HCT116 (cell line): ENCODE measurements around the gene RASSF6. TPM values are rescaled to one million over a fixed set of nuclear protein-coding genes. Genes with fewer than 3 reads are reported as not detected.

ENCODE experiments used
- ATAC-seq: fragments of 200-7000 bp; cut with Tn5 transposase; 2 replicates; pipeline ENCODE4 v1.9.1; 2020; ENCODE audit warnings: mild to moderate bottlenecking, moderate library complexity
- BruUV-seq: library from RNA; stranded (reverse); fragments of 400-500 nt; replicated peaks from 2 replicates; lab custom pipeline; 2021; lab: Mats Ljungman, UMichigan
- CTCF ChIA-PET: fragments of 300-600 bp; sonication (Branson Sonifier 250); formaldehyde crosslinking; loops from one replicate; lab custom pipeline; 2021; ENCODE audit warnings: antibody characterized with exemption; lab: Charles Lee
- POLR2A ChIA-PET: fragments of 300-600, 350-600 bp; sonication (Branson Sonifier 250); formaldehyde crosslinking; loops from one replicate; lab custom pipeline; 2021; ENCODE audit warnings: antibody characterized with exemption; lab: Charles Lee
- RAD21 ChIA-PET, 2 experiments: fragments of 300-600 bp; sonication (Branson Sonifier 250); formaldehyde crosslinking; loops; one replicate each; lab custom pipeline; 2023; ENCODE audit warnings: low total read pairs in 2 of 2; ENCODE audit not compliant: uncharacterized antibody in 2 of 2, unreplicated experiment in 2 of 2, low non-redundant PET in 1 of 2; lab: Charles Lee
- DNase-seq: peaks from one replicate; pipeline ENCODE4 v3.0.0-alpha.2; 2010; ENCODE audit warnings: low read depth, low spot score
- H2AFZ ChIP-seq: fragments of 200-600 bp; shearing (Covaris generic), sonication (generic); 2 replicates; pipeline ENCODE4 v1.6.1; 2017; ENCODE audit warnings: low read depth, mixed run types, mixed read lengths, antibody characterized with exemption, low read length; ENCODE audit not compliant: poor library complexity, severe bottlenecking
- H3K27ac ChIP-seq: 2 replicates; pipeline ENCODE4 v1.5.1; 2012; ENCODE audit warnings: low read depth, low read length
- H3K27me3 ChIP-seq: fragments of 200-600 bp; sonication (generic); 2 replicates; pipeline ENCODE4 v1.6.1; 2016; ENCODE audit warnings: mixed run types, low read length, mixed read lengths; ENCODE audit not compliant: insufficient read depth
- H3K36me3 ChIP-seq, 2 experiments: fragments of 200-500 bp in 1 of 2; fragments of 200-600 bp in 1 of 2; sonication (Bioruptor generic) in 1 of 2; sonication (generic) in 1 of 2; 2 replicates each; pipeline versions ENCODE4 v1.5.1 to v1.6.1; 2014 to 2016; ENCODE audit warnings: low read length in 2 of 2, inconsistent platforms in 1 of 2, mixed read lengths in 1 of 2, mixed run types in 1 of 2; ENCODE audit not compliant: insufficient read depth in 2 of 2, control insufficient read depth in 1 of 2
- H3K4me1 ChIP-seq, 2 experiments: fragments of 200-600 bp in 1 of 2; sonication (generic) in 1 of 2; 2 replicates each; pipeline versions ENCODE4 v1.5.1 to v1.6.1; 2012 to 2017; ENCODE audit warnings: low read length in 2 of 2, inconsistent platforms in 1 of 2, mild to moderate bottlenecking in 1 of 2, mixed read lengths in 1 of 2, mixed run types in 1 of 2, moderate library complexity in 1 of 2; ENCODE audit not compliant: insufficient read depth in 2 of 2, control insufficient read depth in 1 of 2
- H3K4me2 ChIP-seq: fragments of 200-600 bp; sonication (generic); 2 replicates; pipeline ENCODE4 v1.6.1; 2017; ENCODE audit warnings: mixed run types, low read length, mixed read lengths
- H3K4me3 ChIP-seq, 2 experiments: fragments of 200-600 bp in 1 of 2; sonication (generic) in 1 of 2; replicated peaks in 1 of 2; 2 replicates each; pipeline ENCODE4 v1.5.1; 2011 to 2016; ENCODE audit warnings: low read length in 2 of 2, control low read depth in 1 of 2, low read depth in 1 of 2, mild to moderate bottlenecking in 1 of 2, mixed read lengths in 1 of 2, mixed run types in 1 of 2
- H3K79me2 ChIP-seq: fragments of 200-600 bp; sonication (generic); 2 replicates; pipeline ENCODE4 v1.6.1; 2017; ENCODE audit warnings: mild to moderate bottlenecking, mixed run types, low read length, moderate library complexity, mixed read lengths; ENCODE audit not compliant: insufficient read depth
- H3K9ac ChIP-seq: fragments of 200-600 bp; sonication (generic); 2 replicates; pipeline ENCODE4 v1.6.1; 2016; ENCODE audit warnings: low read length, mixed read lengths
- H3K9me2 ChIP-seq: fragments of 200-600 bp; sonication (generic), shearing (Covaris generic); 2 replicates; pipeline ENCODE4 v1.6.1; 2017; ENCODE audit warnings: mixed run types, mild to moderate bottlenecking, moderate library complexity; ENCODE audit not compliant: insufficient read depth
- H3K9me3 ChIP-seq, 2 experiments: fragments of 200-500 bp in 1 of 2; fragments of 200-600 bp in 1 of 2; sonication (Bioruptor generic) in 1 of 2; sonication (generic) in 1 of 2; 2 replicates each; pipeline ENCODE4 v1.6.1; 2014 to 2017; ENCODE audit warnings: low read length in 2 of 2, mixed read lengths in 2 of 2, inconsistent platforms in 1 of 2, low read depth in 1 of 2, mild to moderate bottlenecking in 1 of 2, mixed run types in 1 of 2, moderate library complexity in 1 of 2; ENCODE audit not compliant: control insufficient read depth in 1 of 2, insufficient read depth in 1 of 2
- H4K20me1 ChIP-seq: fragments of 200-600 bp; sonication (generic), shearing (Covaris generic); 2 replicates; pipeline ENCODE4 v1.6.1; 2017; ENCODE audit warnings: mixed run types, mild to moderate bottlenecking, moderate library complexity; ENCODE audit not compliant: insufficient read depth
- EGR1 ChIP-seq: IDR thresholded peaks from 2 replicates; pipeline ENCODE4 v1.6.1; 2012; ENCODE audit warnings: low read depth
- POLR2A ChIP-seq: IDR thresholded peaks from 2 replicates; pipeline ENCODE4 v1.7.0; 2011; ENCODE audit warnings: borderline replicate concordance; ENCODE audit not compliant: insufficient read depth, insufficient read length; ENCODE audit errors: extremely low read depth
- POLR2AphosphoS5 ChIP-seq: IDR thresholded peaks from 2 replicates; pipeline ENCODE4 v1.6.1; 2011; ENCODE audit warnings: mild to moderate bottlenecking, low read depth, low read length, moderate library complexity
- RAD21 ChIP-seq: IDR thresholded peaks from 2 replicates; pipeline ENCODE4 v1.6.1; 2012; ENCODE audit warnings: low read depth, mild to moderate bottlenecking
- SRF ChIP-seq: IDR thresholded peaks from 2 replicates; pipeline ENCODE4 v1.6.1; 2012; ENCODE audit warnings: low read depth
- YY1 ChIP-seq: IDR thresholded peaks from 2 replicates; pipeline ENCODE4 v1.6.1; 2011; ENCODE audit warnings: low read length, low read depth, moderate library complexity, mild to moderate bottlenecking; ENCODE audit not compliant: insufficient replicate concordance; ENCODE audit errors: extremely low read depth
- ZFX ChIP-seq: fragments of 450-650 bp; IDR thresholded peaks from 2 replicates; pipeline ENCODE4 v1.6.1; 2017
- intact Hi-C: fragments of 100-400 bp; cut with micrococcal nuclease; formaldehyde crosslinking; loops from 2 replicates; pipeline ENCODE4 v1.10.0; 2022
- total RNA-seq: library from RNA; stranded (reverse); gene quantifications from one replicate; pipeline ENCODE4 v1.2.1, GENCODE V29; 2021; ENCODE audit not compliant: unreplicated experiment
- TF ChIP-seq, protein P1 (sequence below): IDR thresholded peaks from 2 replicates; pipeline ENCODE4 v1.6.1; 2011; ENCODE audit warnings: mild to moderate bottlenecking, low read length, moderate library complexity; ENCODE audit not compliant: insufficient replicate concordance; ENCODE audit errors: extremely low read depth
- TF ChIP-seq, protein P2 (sequence below): IDR thresholded peaks from 2 replicates; pipeline ENCODE4 v1.6.1; 2012; ENCODE audit warnings: low read depth
- TF ChIP-seq, protein P3 (sequence below): IDR thresholded peaks from 2 replicates; pipeline ENCODE4 v1.6.1; 2012

The RASSF6 gene
- total RNA-seq, 1 experiment from 2014 or later: 1.1 TPM

DNA sequence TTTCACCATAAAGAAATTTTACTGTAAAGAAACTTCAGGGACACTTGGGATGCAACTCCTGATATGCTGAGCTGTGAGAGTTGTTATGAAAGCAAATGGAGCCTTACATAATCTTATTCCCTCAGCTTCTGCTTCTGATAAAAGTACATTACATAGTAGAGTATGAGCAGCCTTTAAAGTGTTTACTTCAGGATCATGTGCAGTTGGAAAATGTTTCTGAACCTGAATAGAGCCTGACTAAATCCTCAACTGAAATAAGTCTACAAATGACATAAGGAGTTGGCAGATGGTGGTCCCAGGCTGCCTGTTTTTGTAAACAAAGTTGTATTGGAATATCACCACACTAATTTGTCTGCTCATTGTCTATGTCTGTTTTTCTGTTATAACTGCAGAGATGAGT is 19.3 kb downstream of the RASSF6 start:
- no peak overlapping the region for H3K9ac ChIP-seq
- no peak overlapping the region for H3K4me2 ChIP-seq
- no peaks in the 10 kb centered on the region for H3K9me2 ChIP-seq
- TF ChIP-seq RAD21: no peak
- no peak for TF ChIP-seq POLR2AphosphoS5
- no peak for TF ChIP-seq EGR1
- TF ChIP-seq, protein P1, sequence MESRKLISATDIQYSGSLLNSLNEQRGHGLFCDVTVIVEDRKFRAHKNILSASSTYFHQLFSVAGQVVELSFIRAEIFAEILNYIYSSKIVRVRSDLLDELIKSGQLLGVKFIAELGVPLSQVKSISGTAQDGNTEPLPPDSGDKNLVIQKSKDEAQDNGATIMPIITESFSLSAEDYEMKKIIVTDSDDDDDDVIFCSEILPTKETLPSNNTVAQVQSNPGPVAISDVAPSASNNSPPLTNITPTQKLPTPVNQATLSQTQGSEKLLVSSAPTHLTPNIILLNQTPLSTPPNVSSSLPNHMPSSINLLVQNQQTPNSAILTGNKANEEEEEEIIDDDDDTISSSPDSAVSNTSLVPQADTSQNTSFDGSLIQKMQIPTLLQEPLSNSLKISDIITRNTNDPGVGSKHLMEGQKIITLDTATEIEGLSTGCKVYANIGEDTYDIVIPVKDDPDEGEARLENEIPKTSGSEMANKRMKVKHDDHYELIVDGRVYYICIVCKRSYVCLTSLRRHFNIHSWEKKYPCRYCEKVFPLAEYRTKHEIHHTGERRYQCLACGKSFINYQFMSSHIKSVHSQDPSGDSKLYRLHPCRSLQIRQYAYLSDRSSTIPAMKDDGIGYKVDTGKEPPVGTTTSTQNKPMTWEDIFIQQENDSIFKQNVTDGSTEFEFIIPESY: no peak
- TF ChIP-seq, protein P2, sequence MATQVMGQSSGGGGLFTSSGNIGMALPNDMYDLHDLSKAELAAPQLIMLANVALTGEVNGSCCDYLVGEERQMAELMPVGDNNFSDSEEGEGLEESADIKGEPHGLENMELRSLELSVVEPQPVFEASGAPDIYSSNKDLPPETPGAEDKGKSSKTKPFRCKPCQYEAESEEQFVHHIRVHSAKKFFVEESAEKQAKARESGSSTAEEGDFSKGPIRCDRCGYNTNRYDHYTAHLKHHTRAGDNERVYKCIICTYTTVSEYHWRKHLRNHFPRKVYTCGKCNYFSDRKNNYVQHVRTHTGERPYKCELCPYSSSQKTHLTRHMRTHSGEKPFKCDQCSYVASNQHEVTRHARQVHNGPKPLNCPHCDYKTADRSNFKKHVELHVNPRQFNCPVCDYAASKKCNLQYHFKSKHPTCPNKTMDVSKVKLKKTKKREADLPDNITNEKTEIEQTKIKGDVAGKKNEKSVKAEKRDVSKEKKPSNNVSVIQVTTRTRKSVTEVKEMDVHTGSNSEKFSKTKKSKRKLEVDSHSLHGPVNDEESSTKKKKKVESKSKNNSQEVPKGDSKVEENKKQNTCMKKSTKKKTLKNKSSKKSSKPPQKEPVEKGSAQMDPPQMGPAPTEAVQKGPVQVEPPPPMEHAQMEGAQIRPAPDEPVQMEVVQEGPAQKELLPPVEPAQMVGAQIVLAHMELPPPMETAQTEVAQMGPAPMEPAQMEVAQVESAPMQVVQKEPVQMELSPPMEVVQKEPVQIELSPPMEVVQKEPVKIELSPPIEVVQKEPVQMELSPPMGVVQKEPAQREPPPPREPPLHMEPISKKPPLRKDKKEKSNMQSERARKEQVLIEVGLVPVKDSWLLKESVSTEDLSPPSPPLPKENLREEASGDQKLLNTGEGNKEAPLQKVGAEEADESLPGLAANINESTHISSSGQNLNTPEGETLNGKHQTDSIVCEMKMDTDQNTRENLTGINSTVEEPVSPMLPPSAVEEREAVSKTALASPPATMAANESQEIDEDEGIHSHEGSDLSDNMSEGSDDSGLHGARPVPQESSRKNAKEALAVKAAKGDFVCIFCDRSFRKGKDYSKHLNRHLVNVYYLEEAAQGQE: no peak
- TF ChIP-seq POLR2A: no peak
- TF ChIP-seq, protein P3, sequence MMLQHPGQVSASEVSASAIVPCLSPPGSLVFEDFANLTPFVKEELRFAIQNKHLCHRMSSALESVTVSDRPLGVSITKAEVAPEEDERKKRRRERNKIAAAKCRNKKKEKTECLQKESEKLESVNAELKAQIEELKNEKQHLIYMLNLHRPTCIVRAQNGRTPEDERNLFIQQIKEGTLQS: no peak
- no peak for TF ChIP-seq SRF
- TF ChIP-seq YY1: no peak
- no peak for TF ChIP-seq ZFX
- BruUV-seq: no TSS peak
- ChIA-PET CTCF (no interaction called here), POLR2A (no interaction called here), RAD21 (no interaction called here)
- no peaks in the 10 kb centered on the region for H4K20me1 ChIP-seq
- no peaks in the 10 kb centered on the region for H3K27me3 ChIP-seq
- ATAC-seq (no peak), DNase-seq (no peak)
- no peaks in the 10 kb centered on the region for H3K79me2 ChIP-seq
- intact Hi-C loops: no loop called here
- H2AFZ ChIP-seq: no peak overlapping the region
- H3K9me3 ChIP-seq: no peaks in the 10 kb centered on the region
- peaks cover 18 to 30% of the 10 kb centered on the region in 2 experiments; a peak in 3 of 4 replicates for H3K4me1 ChIP-seq
- H3K36me3 ChIP-seq: no peaks in the 10 kb centered on the region
- no peak overlapping the region for H3K27ac ChIP-seq
- H3K4me3 ChIP-seq: no peak overlapping the region
